WTC11 (cell line): ENCODE results near the gene GJB5. TPM values are rescaled to one million over a fixed set of nuclear protein-coding genes. Genes with fewer than 3 reads are reported as not detected.

Source experiments
- ATAC-seq: fragments of 200-7000 bp; cut with Tn5 transposase; 2 replicates; pipeline ENCODE4 v1.10.0; 2021; ENCODE audit warnings: mild to moderate bottlenecking, moderate library complexity
- CTCF ChIA-PET: fragments of 300-600 bp; sonication (Branson Sonifier 250); formaldehyde crosslinking; loops from one replicate; lab custom pipeline; 2021; ENCODE audit warnings: antibody characterized with exemption; lab: Charles Lee
- POLR2A ChIA-PET: fragments of 350-600 bp; sonication (Branson Sonifier 250); formaldehyde crosslinking; loops from one replicate; lab custom pipeline; 2021; ENCODE audit warnings: antibody characterized with exemption; lab: Charles Lee
- DNase-seq: peaks from one replicate; pipeline ENCODE4 v3.0.0; 2021; ENCODE audit warnings: low spot score
- H3K27ac Mint-ChIP-seq: 2 replicates; pipeline ENCODE4 v1.8.0; 2021; ENCODE audit warnings: mixed read lengths
- H3K27me3 Mint-ChIP-seq: 2 replicates; pipeline ENCODE4 v1.8.0; 2021; ENCODE audit warnings: low read depth, mild to moderate bottlenecking, moderate library complexity, mixed read lengths
- H3K36me3 Mint-ChIP-seq: 2 replicates; pipeline ENCODE4 v1.8.0; 2021; ENCODE audit warnings: mixed read lengths
- H3K4me1 Mint-ChIP-seq: 2 replicates; pipeline ENCODE4 v1.8.0; 2022; ENCODE audit warnings: mixed read lengths
- H3K4me3 Mint-ChIP-seq: 2 replicates; pipeline ENCODE4 v1.8.0; 2021; ENCODE audit warnings: mild to moderate bottlenecking, moderate library complexity, mixed read lengths
- H3K9me3 Mint-ChIP-seq: 2 replicates; pipeline ENCODE4 v1.8.0; 2021; ENCODE audit warnings: mixed read lengths
- ATF1 ChIP-seq: sonication (generic); formaldehyde crosslinking; IDR thresholded peaks from 2 replicates; pipeline ENCODE4 v1.8.1; 2023; ENCODE audit warnings: mild to moderate bottlenecking, moderate library complexity, missing genetic modification reagents
- ETV6 ChIP-seq: sonication (generic); formaldehyde crosslinking; IDR thresholded peaks from 2 replicates; pipeline ENCODE4 v1.8.1; 2022; ENCODE audit warnings: mild to moderate bottlenecking, missing genetic modification reagents
- FOXJ3 ChIP-seq: sonication (generic); formaldehyde crosslinking; IDR thresholded peaks from 2 replicates; pipeline ENCODE4 v1.9.0; 2021; ENCODE audit warnings: missing genetic modification reagents, mild to moderate bottlenecking, borderline replicate concordance
- HMGA2 ChIP-seq: fragments of 250-450 bp; sonication (Bioruptor Pico); IDR thresholded peaks from 2 replicates; pipeline ENCODE4 v1.4.0; 2021; ENCODE audit warnings: mild to moderate bottlenecking, moderate library complexity
- NR1H2 ChIP-seq: sonication (generic); formaldehyde crosslinking; IDR thresholded peaks from 2 replicates; pipeline ENCODE4 v1.9.0; 2021; ENCODE audit warnings: mild to moderate bottlenecking, moderate library complexity, missing genetic modification reagents
- NR2C2 ChIP-seq: sonication (generic); formaldehyde crosslinking; IDR thresholded peaks from 2 replicates; pipeline ENCODE4 v1.8.0; 2022; ENCODE audit warnings: mild to moderate bottlenecking, missing genetic modification reagents
- NR3C1 ChIP-seq: sonication (generic); formaldehyde crosslinking; conservative IDR thresholded peaks from 2 replicates; pipeline ENCODE4 v1.8.1; 2023; ENCODE audit warnings: low read depth, mild to moderate bottlenecking, missing genetic modification reagents
- RORB ChIP-seq: fragments of 250-450 bp; sonication (Bioruptor Pico); IDR thresholded peaks from 2 replicates; pipeline ENCODE4 v1.9.0; 2021; ENCODE audit warnings: mild to moderate bottlenecking
- SOX15 ChIP-seq: fragments of 250-450 bp; sonication (Bioruptor Pico); IDR thresholded peaks from 2 replicates; pipeline ENCODE4 v1.9.0; 2021; ENCODE audit warnings: mild to moderate bottlenecking
- SP1 ChIP-seq: sonication (generic); formaldehyde crosslinking; conservative IDR thresholded peaks from 2 replicates; pipeline ENCODE4 v1.8.1; 2022; ENCODE audit warnings: missing genetic modification reagents
- TEAD1 ChIP-seq: sonication (generic); formaldehyde crosslinking; IDR thresholded peaks from 2 replicates; pipeline ENCODE4 v1.8.0; 2022; ENCODE audit warnings: mild to moderate bottlenecking, missing genetic modification reagents
- TP53 ChIP-seq: sonication (generic); formaldehyde crosslinking; IDR thresholded peaks from 2 replicates; pipeline ENCODE4 v1.8.1; 2023; ENCODE audit warnings: mild to moderate bottlenecking, missing genetic modification reagents
- ZBTB21 ChIP-seq: sonication (generic); formaldehyde crosslinking; IDR thresholded peaks from 2 replicates; pipeline ENCODE4 v1.8.1; 2023; ENCODE audit warnings: mild to moderate bottlenecking, missing genetic modification reagents, borderline replicate concordance
- ZNF317 ChIP-seq: sonication (generic); formaldehyde crosslinking; IDR thresholded peaks from 2 replicates; pipeline ENCODE4 v1.8.1; 2023; ENCODE audit warnings: low read depth, mild to moderate bottlenecking, moderate library complexity, missing genetic modification reagents, borderline replicate concordance
- total RNA-seq: library from RNA; stranded (reverse); gene quantifications from 3 replicates; pipeline ENCODE4 v1.2.3, GENCODE V29; 2021
- TF ChIP-seq, protein P1 (sequence below): fragments of 250-450 bp; sonication (Bioruptor Pico); conservative IDR thresholded peaks from 2 replicates; pipeline ENCODE4 v1.9.0; 2021; ENCODE audit warnings: mild to moderate bottlenecking
- TF ChIP-seq, protein P2 (sequence below): sonication (generic); formaldehyde crosslinking; IDR thresholded peaks from 2 replicates; pipeline ENCODE4 v1.8.0; 2022; ENCODE audit warnings: mild to moderate bottlenecking, missing genetic modification reagents
- TF ChIP-seq, protein P3 (sequence below): fragments of 250-450 bp; sonication (Bioruptor Pico); IDR thresholded peaks from 2 replicates; pipeline ENCODE4 v1.9.0; 2021; ENCODE audit warnings: mild to moderate bottlenecking
- TF ChIP-seq, protein P4 (sequence below): sonication (generic); formaldehyde crosslinking; IDR thresholded peaks from 2 replicates; pipeline ENCODE4 v1.8.1; 2022; ENCODE audit warnings: low read depth, mild to moderate bottlenecking, moderate library complexity, missing genetic modification reagents, borderline replicate concordance
- TF ChIP-seq, protein P5 (sequence below): sonication (generic); formaldehyde crosslinking; IDR thresholded peaks from 2 replicates; pipeline ENCODE4 v1.8.1; 2023; ENCODE audit warnings: mild to moderate bottlenecking, missing genetic modification reagents
- TF ChIP-seq, protein P6 (sequence below): sonication (generic); formaldehyde crosslinking; IDR thresholded peaks from 2 replicates; pipeline ENCODE4 v1.8.1; 2022; ENCODE audit warnings: mild to moderate bottlenecking, moderate library complexity, missing genetic modification reagents
- TF ChIP-seq, protein P7 (sequence below): sonication (generic); formaldehyde crosslinking; IDR thresholded peaks from 2 replicates; pipeline ENCODE4 v1.8.0; 2023; ENCODE audit warnings: missing genetic modification reagents, mild to moderate bottlenecking, borderline replicate concordance

Gene GJB5
- total RNA-seq, 1 experiment from 2014 or later: 0.55 TPM

DNA sequence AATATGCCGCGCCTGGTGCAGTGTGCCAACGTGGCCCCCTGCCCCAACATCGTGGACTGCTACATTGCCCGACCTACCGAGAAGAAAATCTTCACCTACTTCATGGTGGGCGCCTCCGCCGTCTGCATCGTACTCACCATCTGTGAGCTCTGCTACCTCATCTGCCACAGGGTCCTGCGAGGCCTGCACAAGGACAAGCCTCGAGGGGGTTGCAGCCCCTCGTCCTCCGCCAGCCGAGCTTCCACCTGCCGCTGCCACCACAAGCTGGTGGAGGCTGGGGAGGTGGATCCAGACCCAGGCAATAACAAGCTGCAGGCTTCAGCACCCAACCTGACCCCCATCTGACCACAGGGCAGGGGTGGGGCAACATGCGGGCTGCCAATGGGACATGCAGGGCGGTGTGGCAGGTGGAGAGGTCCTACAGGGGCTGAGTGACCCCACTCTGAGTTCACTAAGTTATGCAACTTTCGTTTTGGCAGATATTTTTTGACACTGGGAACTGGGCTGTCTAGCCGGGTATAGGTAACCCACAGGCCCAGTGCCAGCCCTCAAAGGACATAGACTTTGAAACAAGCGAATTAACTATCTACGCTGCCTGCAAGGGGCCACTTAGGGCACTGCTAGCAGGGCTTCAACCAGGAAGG lies 30.5 kb downstream of the GJB5 start:
- POLR2A ChIA-PET: no interaction called here
- H3K4me1 Mint-ChIP-seq: peaks cover 11% of the 10 kb centered on the region; the same call in 1 of the 2 replicates
- TF ChIP-seq, protein P1, sequence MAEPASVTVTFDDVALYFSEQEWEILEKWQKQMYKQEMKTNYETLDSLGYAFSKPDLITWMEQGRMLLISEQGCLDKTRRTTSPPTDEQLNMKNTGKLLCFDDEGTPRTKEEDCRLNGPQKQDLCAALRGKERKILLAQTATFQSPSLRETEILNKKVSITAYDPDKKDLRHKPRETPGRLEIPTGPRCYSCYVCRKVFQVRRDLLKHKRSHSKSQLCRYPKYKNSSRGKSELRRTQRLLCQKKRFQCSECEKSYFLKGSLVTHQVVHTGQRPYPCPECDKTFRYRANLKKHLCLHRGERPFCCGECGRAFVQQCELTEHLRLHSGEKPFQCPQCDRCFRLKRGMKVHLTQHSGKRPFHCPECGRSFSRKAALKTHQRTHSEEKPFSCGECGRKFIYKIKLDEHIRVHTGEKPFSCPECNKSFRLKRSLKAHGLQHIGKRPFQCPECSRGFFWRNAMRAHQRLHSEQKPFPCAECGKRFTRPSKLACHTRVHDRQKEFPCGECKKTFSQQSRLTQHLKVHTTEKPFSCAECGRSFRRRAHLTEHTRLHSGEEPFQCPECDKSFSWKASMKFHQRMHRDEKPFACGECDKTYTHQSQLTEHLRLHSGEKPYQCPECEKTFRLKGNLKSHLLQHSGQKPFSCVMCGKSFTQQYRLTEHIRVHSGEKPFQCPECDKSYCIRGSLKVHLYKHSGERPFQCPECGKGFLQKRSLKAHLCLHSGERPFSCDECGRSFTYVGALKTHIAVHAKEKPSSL (CRISPR knock-in tag): no peak
- TF ChIP-seq RORB: no peak
- H3K27me3 Mint-ChIP-seq: peaks cover 39% of the 10 kb centered on the region
- CTCF ChIA-PET: interaction anchor here (1.5 kb wide), 1 partner anchor 79 kb away, joined by 6 read pairs; no protein-coding TSS in a partner anchor
- no peaks in the 10 kb centered on the region for H3K9me3 Mint-ChIP-seq
- ATAC-seq (no peak), DNase-seq (no peak)
- H3K27ac Mint-ChIP-seq: no peak overlapping the region
- no peaks in the 10 kb centered on the region for H3K36me3 Mint-ChIP-seq
- no peak overlapping the region for H3K4me3 Mint-ChIP-seq

DNA sequence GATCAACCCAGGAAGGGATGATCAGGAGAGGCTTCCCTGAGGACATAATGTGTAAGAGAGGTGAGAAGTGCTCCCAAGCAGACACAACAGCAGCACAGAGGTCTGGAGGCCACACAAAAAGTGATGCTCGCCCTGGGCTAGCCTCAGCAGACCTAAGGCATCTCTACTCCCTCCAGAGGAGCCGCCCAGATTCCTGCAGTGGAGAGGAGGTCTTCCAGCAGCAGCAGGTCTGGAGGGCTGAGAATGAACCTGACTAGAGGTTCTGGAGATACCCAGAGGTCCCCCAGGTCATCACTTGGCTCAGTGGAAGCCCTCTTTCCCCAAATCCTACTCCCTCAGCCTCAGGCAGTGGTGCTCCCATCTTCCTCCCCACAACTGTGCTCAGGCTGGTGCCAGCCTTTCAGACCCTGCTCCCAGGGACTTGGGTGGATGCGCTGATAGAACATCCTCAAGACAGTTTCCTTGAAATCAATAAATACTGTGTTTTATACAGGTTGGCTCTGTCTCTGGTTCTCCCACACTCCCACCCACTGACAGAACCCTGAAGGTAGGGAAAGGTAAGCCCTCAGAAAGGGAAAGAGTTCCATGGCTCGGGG lies 31.1 kb downstream of the GJB5 start:
- H3K27ac Mint-ChIP-seq: no peak overlapping the region
- CTCF ChIA-PET: interaction anchor here (0.6 to 1.6 kb wide), 24 partner anchors 8 to 239 kb away, joined by 3 to 18 read pairs (median 4); partner anchors contain the start of genes SMIM12 and TMEM35B
- peaks cover 33% of the 10 kb centered on the region for H3K27me3 Mint-ChIP-seq
- TF ChIP-seq, protein P2, sequence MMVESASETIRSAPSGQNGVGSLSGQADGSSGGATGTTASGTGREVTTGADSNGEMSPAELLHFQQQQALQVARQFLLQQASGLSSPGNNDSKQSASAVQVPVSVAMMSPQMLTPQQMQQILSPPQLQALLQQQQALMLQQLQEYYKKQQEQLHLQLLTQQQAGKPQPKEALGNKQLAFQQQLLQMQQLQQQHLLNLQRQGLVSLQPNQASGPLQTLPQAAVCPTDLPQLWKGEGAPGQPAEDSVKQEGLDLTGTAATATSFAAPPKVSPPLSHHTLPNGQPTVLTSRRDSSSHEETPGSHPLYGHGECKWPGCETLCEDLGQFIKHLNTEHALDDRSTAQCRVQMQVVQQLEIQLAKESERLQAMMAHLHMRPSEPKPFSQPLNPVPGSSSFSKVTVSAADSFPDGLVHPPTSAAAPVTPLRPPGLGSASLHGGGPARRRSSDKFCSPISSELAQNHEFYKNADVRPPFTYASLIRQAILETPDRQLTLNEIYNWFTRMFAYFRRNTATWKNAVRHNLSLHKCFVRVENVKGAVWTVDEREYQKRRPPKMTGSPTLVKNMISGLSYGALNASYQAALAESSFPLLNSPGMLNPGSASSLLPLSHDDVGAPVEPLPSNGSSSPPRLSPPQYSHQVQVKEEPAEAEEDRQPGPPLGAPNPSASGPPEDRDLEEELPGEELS (CRISPR knock-in tag): no peak
- TF ChIP-seq NR3C1 (CRISPR knock-in tag) (no peak), TEAD1 (no peak), FOXJ3 (no peak), TP53 (no peak), SOX15 (CRISPR knock-in tag) (no peak), HMGA2 (no peak), NR2C2 (CRISPR knock-in tag) (no peak), ATF1 (no peak), ZBTB21 (CRISPR knock-in tag) (no peak), ETV6 (CRISPR knock-in tag) (no peak), ZNF317 (no peak), NR1H2 (no peak), SP1 (CRISPR knock-in tag) (no peak)
- TF ChIP-seq, protein P3, sequence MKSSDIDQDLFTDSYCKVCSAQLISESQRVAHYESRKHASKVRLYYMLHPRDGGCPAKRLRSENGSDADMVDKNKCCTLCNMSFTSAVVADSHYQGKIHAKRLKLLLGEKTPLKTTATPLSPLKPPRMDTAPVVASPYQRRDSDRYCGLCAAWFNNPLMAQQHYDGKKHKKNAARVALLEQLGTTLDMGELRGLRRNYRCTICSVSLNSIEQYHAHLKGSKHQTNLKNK (CRISPR knock-in tag): no peak
- TF ChIP-seq, protein P4, sequence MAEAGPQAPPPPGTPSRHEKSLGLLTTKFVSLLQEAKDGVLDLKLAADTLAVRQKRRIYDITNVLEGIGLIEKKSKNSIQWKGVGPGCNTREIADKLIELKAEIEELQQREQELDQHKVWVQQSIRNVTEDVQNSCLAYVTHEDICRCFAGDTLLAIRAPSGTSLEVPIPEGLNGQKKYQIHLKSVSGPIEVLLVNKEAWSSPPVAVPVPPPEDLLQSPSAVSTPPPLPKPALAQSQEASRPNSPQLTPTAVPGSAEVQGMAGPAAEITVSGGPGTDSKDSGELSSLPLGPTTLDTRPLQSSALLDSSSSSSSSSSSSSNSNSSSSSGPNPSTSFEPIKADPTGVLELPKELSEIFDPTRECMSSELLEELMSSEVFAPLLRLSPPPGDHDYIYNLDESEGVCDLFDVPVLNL (CRISPR knock-in tag): no peak
- TF ChIP-seq, protein P5, sequence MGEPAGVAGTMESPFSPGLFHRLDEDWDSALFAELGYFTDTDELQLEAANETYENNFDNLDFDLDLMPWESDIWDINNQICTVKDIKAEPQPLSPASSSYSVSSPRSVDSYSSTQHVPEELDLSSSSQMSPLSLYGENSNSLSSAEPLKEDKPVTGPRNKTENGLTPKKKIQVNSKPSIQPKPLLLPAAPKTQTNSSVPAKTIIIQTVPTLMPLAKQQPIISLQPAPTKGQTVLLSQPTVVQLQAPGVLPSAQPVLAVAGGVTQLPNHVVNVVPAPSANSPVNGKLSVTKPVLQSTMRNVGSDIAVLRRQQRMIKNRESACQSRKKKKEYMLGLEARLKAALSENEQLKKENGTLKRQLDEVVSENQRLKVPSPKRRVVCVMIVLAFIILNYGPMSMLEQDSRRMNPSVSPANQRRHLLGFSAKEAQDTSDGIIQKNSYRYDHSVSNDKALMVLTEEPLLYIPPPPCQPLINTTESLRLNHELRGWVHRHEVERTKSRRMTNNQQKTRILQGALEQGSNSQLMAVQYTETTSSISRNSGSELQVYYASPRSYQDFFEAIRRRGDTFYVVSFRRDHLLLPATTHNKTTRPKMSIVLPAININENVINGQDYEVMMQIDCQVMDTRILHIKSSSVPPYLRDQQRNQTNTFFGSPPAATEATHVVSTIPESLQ: no peak
- TF ChIP-seq, protein P6, sequence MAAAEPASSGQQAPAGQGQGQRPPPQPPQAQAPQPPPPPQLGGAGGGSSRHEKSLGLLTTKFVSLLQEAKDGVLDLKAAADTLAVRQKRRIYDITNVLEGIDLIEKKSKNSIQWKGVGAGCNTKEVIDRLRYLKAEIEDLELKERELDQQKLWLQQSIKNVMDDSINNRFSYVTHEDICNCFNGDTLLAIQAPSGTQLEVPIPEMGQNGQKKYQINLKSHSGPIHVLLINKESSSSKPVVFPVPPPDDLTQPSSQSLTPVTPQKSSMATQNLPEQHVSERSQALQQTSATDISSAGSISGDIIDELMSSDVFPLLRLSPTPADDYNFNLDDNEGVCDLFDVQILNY (CRISPR knock-in tag): no peak
- TF ChIP-seq, protein P7, sequence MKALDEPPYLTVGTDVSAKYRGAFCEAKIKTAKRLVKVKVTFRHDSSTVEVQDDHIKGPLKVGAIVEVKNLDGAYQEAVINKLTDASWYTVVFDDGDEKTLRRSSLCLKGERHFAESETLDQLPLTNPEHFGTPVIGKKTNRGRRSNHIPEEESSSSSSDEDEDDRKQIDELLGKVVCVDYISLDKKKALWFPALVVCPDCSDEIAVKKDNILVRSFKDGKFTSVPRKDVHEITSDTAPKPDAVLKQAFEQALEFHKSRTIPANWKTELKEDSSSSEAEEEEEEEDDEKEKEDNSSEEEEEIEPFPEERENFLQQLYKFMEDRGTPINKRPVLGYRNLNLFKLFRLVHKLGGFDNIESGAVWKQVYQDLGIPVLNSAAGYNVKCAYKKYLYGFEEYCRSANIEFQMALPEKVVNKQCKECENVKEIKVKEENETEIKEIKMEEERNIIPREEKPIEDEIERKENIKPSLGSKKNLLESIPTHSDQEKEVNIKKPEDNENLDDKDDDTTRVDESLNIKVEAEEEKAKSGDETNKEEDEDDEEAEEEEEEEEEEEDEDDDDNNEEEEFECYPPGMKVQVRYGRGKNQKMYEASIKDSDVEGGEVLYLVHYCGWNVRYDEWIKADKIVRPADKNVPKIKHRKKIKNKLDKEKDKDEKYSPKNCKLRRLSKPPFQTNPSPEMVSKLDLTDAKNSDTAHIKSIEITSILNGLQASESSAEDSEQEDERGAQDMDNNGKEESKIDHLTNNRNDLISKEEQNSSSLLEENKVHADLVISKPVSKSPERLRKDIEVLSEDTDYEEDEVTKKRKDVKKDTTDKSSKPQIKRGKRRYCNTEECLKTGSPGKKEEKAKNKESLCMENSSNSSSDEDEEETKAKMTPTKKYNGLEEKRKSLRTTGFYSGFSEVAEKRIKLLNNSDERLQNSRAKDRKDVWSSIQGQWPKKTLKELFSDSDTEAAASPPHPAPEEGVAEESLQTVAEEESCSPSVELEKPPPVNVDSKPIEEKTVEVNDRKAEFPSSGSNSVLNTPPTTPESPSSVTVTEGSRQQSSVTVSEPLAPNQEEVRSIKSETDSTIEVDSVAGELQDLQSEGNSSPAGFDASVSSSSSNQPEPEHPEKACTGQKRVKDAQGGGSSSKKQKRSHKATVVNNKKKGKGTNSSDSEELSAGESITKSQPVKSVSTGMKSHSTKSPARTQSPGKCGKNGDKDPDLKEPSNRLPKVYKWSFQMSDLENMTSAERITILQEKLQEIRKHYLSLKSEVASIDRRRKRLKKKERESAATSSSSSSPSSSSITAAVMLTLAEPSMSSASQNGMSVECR (CRISPR knock-in tag): no peak

More for the DNA sequence above, 31.1 kb downstream of the GJB5 start:
- POLR2A ChIA-PET: no interaction called here
- H3K4me1 Mint-ChIP-seq: peaks cover 9% of the 10 kb centered on the region; the same call in 1 of the 2 replicates
- H3K9me3 Mint-ChIP-seq: no peaks in the 10 kb centered on the region
- no peak overlapping the region for H3K4me3 Mint-ChIP-seq
- ATAC-seq (no peak), DNase-seq (no peak)
- no peaks in the 10 kb centered on the region for H3K36me3 Mint-ChIP-seq
